Measurements from ENCODE around the gene DCAF11. TPM values are rescaled to one million over a fixed set of nuclear protein-coding genes. Genes with fewer than 3 reads are reported as not detected.

The DCAF11 gene
- total and polyA plus RNA-seq, 12 donors = 19.7 to 99.7 (median 70.8) TPM

- Histone ChIP-seq H3K27ac (peak overlapping the region; percentile 79 to 97 (median 94)), H3K36me3 (peaks cover 0 to 55% (median 22%) of the 10 kb centered on the region in 9 donors), H3K4me1 (peaks cover 18 to 61% (median 35%) of the 10 kb centered on the region in 9 donors), H3K9me3 (no peaks in the 10 kb centered on the region), H3K4me3 (peak overlapping the region; percentile 75 to 96 (median 84)), H3K27me3 (no peaks in the 10 kb centered on the region)
- ATAC-seq = no peak
- intact Hi-C loops (cut with DNase I) = loop anchor here in 4 of 10 donors (2.0 to 10.0 kb wide), 4 partner anchors 15 to 841 kb away; partner anchors contain the start of genes DCAF11 (in 3 of the 4), NRL (in 3 of the 4), BCL2L2 (in 1 of the 4) and IRF9 (in 1 of the 4)
- 14% methylated on average over 9 of the region's 9 CpGs for WGBS, 2 donors
- TF ChIP-seq, protein P1, sequence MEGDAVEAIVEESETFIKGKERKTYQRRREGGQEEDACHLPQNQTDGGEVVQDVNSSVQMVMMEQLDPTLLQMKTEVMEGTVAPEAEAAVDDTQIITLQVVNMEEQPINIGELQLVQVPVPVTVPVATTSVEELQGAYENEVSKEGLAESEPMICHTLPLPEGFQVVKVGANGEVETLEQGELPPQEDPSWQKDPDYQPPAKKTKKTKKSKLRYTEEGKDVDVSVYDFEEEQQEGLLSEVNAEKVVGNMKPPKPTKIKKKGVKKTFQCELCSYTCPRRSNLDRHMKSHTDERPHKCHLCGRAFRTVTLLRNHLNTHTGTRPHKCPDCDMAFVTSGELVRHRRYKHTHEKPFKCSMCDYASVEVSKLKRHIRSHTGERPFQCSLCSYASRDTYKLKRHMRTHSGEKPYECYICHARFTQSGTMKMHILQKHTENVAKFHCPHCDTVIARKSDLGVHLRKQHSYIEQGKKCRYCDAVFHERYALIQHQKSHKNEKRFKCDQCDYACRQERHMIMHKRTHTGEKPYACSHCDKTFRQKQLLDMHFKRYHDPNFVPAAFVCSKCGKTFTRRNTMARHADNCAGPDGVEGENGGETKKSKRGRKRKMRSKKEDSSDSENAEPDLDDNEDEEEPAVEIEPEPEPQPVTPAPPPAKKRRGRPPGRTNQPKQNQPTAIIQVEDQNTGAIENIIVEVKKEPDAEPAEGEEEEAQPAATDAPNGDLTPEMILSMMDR (IDR thresholded peaks at IDR 0.05) = no peak
- no peak for DNase-seq
These were observed 31.3 kb downstream of the DCAF11 start for GRCh38 chr14:24145690-24146452.

DNA sequence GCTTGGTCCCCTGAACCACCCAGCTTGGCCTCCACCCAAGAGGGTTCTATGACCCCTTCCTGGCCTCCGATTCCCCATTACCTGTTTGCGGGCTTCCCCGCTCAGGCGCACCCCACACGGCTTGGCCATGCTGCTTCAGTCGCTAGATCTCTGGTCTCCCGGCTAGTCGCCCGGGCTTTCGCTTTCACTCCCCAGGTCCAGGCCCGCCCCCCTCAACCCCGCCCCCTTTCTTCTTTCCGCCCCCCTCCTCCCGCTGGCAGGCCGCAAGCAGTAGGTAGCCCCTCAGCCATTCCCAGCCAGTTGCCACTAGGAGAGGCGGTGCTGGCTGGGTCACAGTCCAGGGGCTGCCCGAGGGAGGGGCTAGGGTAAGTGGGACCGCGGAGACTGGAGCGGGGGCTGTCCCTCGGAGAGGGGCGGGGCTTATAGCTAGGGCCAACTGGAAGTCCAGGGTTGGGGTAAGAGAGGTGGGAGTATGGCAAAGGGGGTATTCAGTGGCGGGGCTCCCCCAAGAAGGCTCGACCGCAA is 31.9 kb downstream of the DCAF11 start, which contains the start of gene PSME2:
Gene PSME2 (minus strand): TSS at position 158 of the 525 bp plus-strand sequence. CDS start 29 bp downstream, at position 129.
- DNase-seq (peak; percentile 93 to 95), ATAC-seq (peak; percentile 85 to 94 (median 89))
- H3K27ac ChIP-seq = peak within 1 kb of the TSS; percentile 79 to 97 (median 94)
- peaks cover 0 to 61% (median 29%) of the 10 kb centered on the region in 9 donors for H3K36me3 ChIP-seq
- H3K4me3 ChIP-seq = peak within 1 kb of the TSS; percentile 75 to 96 (median 84)
- TF ChIP-seq, protein P1 (IDR thresholded peaks at IDR 0.05) = peak in 2 of 9 donors; percentile 7 to 21
- WGBS, 2 donors = 0% methylated on average over 25 of the region's 25 CpGs
- H3K9me3 ChIP-seq = no peaks in the 10 kb centered on the region
- H3K27me3 ChIP-seq = no peaks in the 10 kb centered on the region
- H3K4me1 ChIP-seq = peaks cover 18 to 61% (median 34%) of the 10 kb centered on the region in 9 donors
- intact Hi-C loops (cut with DNase I) = loop anchor here in 4 of 10 donors (2.0 to 10.0 kb wide), 4 partner anchors 14 to 842 kb away; partner anchors contain the start of genes DCAF11 (in 3 of the 4), NRL (in 3 of the 4), BCL2L2 (in 1 of the 4) and IRF9 (in 1 of the 4)

- TF ChIP-seq, protein P1 (IDR thresholded peaks at IDR 0.05) = no peak
- WGBS, 2 donors = 0 to 1% methylated on average over 55 to 57 of the region's 57 CpGs
- intact Hi-C loops (cut with DNase I) = loop anchor here in 4 of 10 donors (2.0 to 10.0 kb wide), 4 partner anchors 14 to 842 kb away; partner anchors contain the start of genes DCAF11 (in 3 of the 4), NRL (in 3 of the 4), BCL2L2 (in 1 of the 4) and IRF9 (in 1 of the 4)
- peaks cover 16 to 57% (median 30%) of the 10 kb centered on the region in 9 donors for H3K4me1 ChIP-seq
- DNase-seq = peak; percentile 97 to 99
- no peaks in the 10 kb centered on the region for H3K27me3 ChIP-seq
- H3K9me3 ChIP-seq = no peaks in the 10 kb centered on the region
- peak within 1 kb of the TSS; percentile 75 to 96 (median 84) for H3K4me3 ChIP-seq
- peaks cover 0 to 68% (median 34%) of the 10 kb centered on the region in 9 donors for H3K36me3 ChIP-seq
- peak within 1 kb of the TSS; percentile 79 to 97 (median 94) for H3K27ac ChIP-seq
- ATAC-seq = peak; percentile 92 to 98 (median 95)
These were observed 32.6 kb downstream of the DCAF11 start, which contains the start of gene RNF31 for GRCh38 chr14:24146978-24147760. TSS of gene RNF31 (plus strand) at chr14:24147498. CDS start at chr14:24147699, 201 bp downstream.

All from heart right ventricle (tissue), 16 donors.